WERI-Rb-1 (cell line): ENCODE measurements around the gene C10orf67.

Source experiments
- DNase-seq: peaks from one replicate; pipeline ENCODE4 v3.0.0-alpha.2; 2020
- H3K27ac ChIP-seq: fragments of 250-450 bp; sonication (Bioruptor Pico); 2 replicates; pipeline ENCODE4 v1.5.1; 2020; ENCODE audit warnings: mild to moderate bottlenecking, moderate library complexity
- H3K27me3 ChIP-seq: fragments of 250-450 bp; sonication (Bioruptor Pico); 2 replicates; pipeline ENCODE4 v1.5.1; 2021; ENCODE audit warnings: mild to moderate bottlenecking, low read depth, moderate library complexity; ENCODE audit not compliant: insufficient read depth, severe bottlenecking
- H3K36me3 ChIP-seq: fragments of 250-450 bp; sonication (Bioruptor Pico); 2 replicates; pipeline ENCODE4 v1.5.1; 2020; ENCODE audit warnings: mild to moderate bottlenecking, moderate library complexity
- H3K4me3 ChIP-seq: 2 replicates; pipeline ENCODE4 v1.5.1; 2011; ENCODE audit warnings: low read depth, mild to moderate bottlenecking, control low read depth, low read length
- H3K9me3 ChIP-seq: fragments of 250-450 bp; sonication (Bioruptor Pico); 2 replicates; pipeline ENCODE4 v1.5.1; 2021; ENCODE audit warnings: mild to moderate bottlenecking, moderate library complexity; ENCODE audit not compliant: severe bottlenecking
- CTCF ChIP-seq: IDR thresholded peaks from 2 replicates; pipeline ENCODE4 v1.5.1; 2011; ENCODE audit warnings: low read depth, mild to moderate bottlenecking, control low read depth, inconsistent platforms, low read length

C10orf67 gene

GRCh38 chr10:23322082-23322481 lies 22.5 kb downstream of the C10orf67 start:
- Histone ChIP-seq H3K27ac (no peak overlapping the region), H3K36me3 (no peaks in the 10 kb centered on the region), H3K9me3 (no peaks in the 10 kb centered on the region), H3K27me3 (no peaks in the 10 kb centered on the region), H3K4me3 (no peak overlapping the region)
- DNase-seq: no peak
- no peak for TF ChIP-seq CTCF

GRCh38 chr10:23319835-23320234 lies 24.8 kb downstream of the C10orf67 start:
- Histone ChIP-seq H3K27ac (no peak overlapping the region), H3K36me3 (no peaks in the 10 kb centered on the region), H3K27me3 (no peaks in the 10 kb centered on the region), H3K9me3 (no peaks in the 10 kb centered on the region), H3K4me3 (no peak overlapping the region)
- DNase-seq: no peak
- no peak for TF ChIP-seq CTCF

- Histone ChIP-seq H3K27ac (no peak overlapping the region), H3K9me3 (no peaks in the 10 kb centered on the region), H3K27me3 (no peaks in the 10 kb centered on the region), H3K36me3 (no peaks in the 10 kb centered on the region), H3K4me3 (no peak overlapping the region)
- no peak for DNase-seq
- no peak for TF ChIP-seq CTCF
Measured at GRCh38 chr10:23318359-23318758, 26.2 kb downstream of the C10orf67 start.

GRCh38 chr10:23317416-23317815 lies 27.2 kb downstream of the C10orf67 start:
- no peak for DNase-seq
- Histone ChIP-seq H3K27me3 (no peaks in the 10 kb centered on the region), H3K4me3 (no peak overlapping the region), H3K27ac (no peak overlapping the region), H3K36me3 (no peaks in the 10 kb centered on the region), H3K9me3 (no peaks in the 10 kb centered on the region)
- no peak for TF ChIP-seq CTCF

- no peak for TF ChIP-seq CTCF
- no peak for DNase-seq
- Histone ChIP-seq H3K27ac (no peak overlapping the region), H3K27me3 (no peaks in the 10 kb centered on the region), H3K36me3 (no peaks in the 10 kb centered on the region), H3K9me3 (no peaks in the 10 kb centered on the region), H3K4me3 (no peak overlapping the region)
Measured at GRCh38 chr10:23316406-23316805, 28.2 kb downstream of the C10orf67 start.

GRCh38 chr10:23315966-23316365 lies 28.6 kb downstream of the C10orf67 start:
- no peak overlapping the region for H3K27ac ChIP-seq

More at GRCh38 chr10:23315966-23316365, 28.6 kb downstream of the C10orf67 start:
- Histone ChIP-seq H3K27me3 (no peaks in the 10 kb centered on the region), H3K9me3 (no peaks in the 10 kb centered on the region), H3K36me3 (no peaks in the 10 kb centered on the region), H3K4me3 (no peak overlapping the region)
- no peak for DNase-seq
- TF ChIP-seq CTCF: no peak
